H1 (cell line): Measurements from ENCODE around the gene GAS7. TPM values are rescaled to one million over a fixed set of nuclear protein-coding genes. Genes with fewer than 3 reads are reported as not detected.

Experiments used
- EZH2 ChIP-seq: fragments of 200-600 bp; sonication (generic); IDR thresholded peaks from 2 replicates; pipeline ENCODE4 v1.7.1; 2012; ENCODE audit warnings: low read depth, mild to moderate bottlenecking, moderate library complexity, low read length, inconsistent platforms; ENCODE audit not compliant: severe bottlenecking
- polyA plus RNA-seq, 7 experiments: library from polyadenylated mRNA; depleted of rRNA in 3 of 7; stranded (reverse) in 5 of 7; unstranded in 2 of 7; fragments of >200 nt in 5 of 7; fragments of 200-250 nt in 2 of 7; gene quantifications; 1 replicate in 5 of 7; 2 replicates in 1 of 7; 4 replicates in 1 of 7; pipeline versions ENCODE4 v1.2.1 to v1.2.3, GENCODE V29; 2011 to 2013; ENCODE audit warnings: missing spikeins in 2 of 7, mixed read lengths in 2 of 7
- total RNA-seq: library from RNA; stranded (reverse); fragmentation: NEBNext Ultra II Directional; extraction: Animal tissue kit (Norgen Biotek cat#: 25700); gene quantifications from 2 replicates; pipeline ENCODE4 v1.2.1, GENCODE V29; 2021

The GAS7 gene
- total and polyA plus RNA-seq, 2 of the 8 experiments (the other 6 are each of a cell fraction or from before 2014, with no cell fraction given), result 5.0 to 14.5 TPM

DNA sequence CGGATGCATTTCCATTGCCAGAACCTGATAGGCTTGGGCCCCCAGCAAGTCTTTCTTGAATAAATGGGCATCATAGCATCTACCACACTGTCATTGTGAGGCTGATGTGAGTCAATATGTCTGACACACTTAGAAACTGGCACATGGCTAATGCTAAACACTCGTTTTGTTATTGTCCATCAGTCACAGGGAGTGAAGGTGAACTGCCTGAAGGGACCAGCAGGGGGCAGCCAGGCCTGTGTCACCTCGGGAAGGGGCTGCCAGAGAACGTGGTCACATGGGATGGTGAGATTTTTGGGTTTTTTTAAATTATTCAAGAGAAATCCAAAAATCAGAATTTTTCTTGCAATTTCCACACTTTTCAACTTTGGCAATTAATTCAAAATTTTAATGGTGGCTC, 292.5 kb downstream of the GAS7 start (continued):
- TF ChIP-seq EZH2, result no peak
